HL-60 (cell line): ENCODE measurements around the gene EFCAB8.

ENCODE experiments used
- GABPA ChIP-seq: IDR thresholded peaks from 2 replicates; pipeline ENCODE4 v1.6.1; 2012; ENCODE audit warnings: low read depth
- POLR2AphosphoS5 ChIP-seq: IDR thresholded peaks from 2 replicates; pipeline ENCODE4 v1.6.1; 2012; ENCODE audit warnings: low read depth
- SPI1 ChIP-seq: IDR thresholded peaks from 2 replicates; pipeline ENCODE4 v1.6.1; 2012; ENCODE audit warnings: low read depth, mild to moderate bottlenecking, borderline replicate concordance
- TF ChIP-seq, protein P1 (sequence below): IDR thresholded peaks from one replicate; pipeline ENCODE4 v1.5.1; 2011; ENCODE audit warnings: low read length, control low read depth, inconsistent platforms; ENCODE audit not compliant: insufficient read depth
- TF ChIP-seq, protein P2 (sequence below): IDR thresholded peaks from 2 replicates; pipeline ENCODE4 v1.6.1; 2012; ENCODE audit warnings: low read depth; ENCODE audit not compliant: insufficient replicate concordance

DNA sequence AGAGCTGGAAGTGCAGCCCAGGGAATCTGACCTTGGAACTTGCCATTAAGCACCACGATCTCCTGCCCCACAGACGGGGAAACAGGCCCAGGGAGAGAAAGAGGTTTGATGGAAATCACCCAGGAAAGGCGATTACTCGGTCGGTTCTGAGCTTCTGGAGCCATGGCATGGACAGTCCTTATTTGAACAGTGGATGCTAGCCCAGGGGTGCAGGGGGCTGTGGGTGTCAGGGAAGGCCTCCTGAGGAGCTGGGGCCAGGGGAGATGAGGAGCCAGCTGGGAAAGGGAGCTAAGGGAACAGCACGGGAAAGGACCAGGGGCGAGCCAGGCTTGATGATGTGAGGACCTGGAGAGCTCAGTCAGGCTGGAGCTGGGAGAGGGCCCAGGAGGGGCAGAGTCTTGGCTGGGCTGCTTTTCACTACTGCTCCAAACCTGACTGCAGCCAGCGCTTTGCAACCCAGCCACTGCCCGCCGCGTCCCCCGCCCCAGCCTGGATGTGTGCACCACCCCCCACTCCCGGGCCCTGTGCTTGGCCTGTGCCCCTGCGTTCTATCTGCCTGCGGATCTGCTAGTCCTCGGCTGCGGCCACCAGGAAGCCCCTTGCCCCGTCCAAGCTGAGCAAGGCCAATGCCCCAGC lies 127.7 kb downstream of the EFCAB8 start:
- TF ChIP-seq, protein P1, sequence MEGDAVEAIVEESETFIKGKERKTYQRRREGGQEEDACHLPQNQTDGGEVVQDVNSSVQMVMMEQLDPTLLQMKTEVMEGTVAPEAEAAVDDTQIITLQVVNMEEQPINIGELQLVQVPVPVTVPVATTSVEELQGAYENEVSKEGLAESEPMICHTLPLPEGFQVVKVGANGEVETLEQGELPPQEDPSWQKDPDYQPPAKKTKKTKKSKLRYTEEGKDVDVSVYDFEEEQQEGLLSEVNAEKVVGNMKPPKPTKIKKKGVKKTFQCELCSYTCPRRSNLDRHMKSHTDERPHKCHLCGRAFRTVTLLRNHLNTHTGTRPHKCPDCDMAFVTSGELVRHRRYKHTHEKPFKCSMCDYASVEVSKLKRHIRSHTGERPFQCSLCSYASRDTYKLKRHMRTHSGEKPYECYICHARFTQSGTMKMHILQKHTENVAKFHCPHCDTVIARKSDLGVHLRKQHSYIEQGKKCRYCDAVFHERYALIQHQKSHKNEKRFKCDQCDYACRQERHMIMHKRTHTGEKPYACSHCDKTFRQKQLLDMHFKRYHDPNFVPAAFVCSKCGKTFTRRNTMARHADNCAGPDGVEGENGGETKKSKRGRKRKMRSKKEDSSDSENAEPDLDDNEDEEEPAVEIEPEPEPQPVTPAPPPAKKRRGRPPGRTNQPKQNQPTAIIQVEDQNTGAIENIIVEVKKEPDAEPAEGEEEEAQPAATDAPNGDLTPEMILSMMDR = no peak
- TF ChIP-seq POLR2AphosphoS5 = no peak
- TF ChIP-seq, protein P2, sequence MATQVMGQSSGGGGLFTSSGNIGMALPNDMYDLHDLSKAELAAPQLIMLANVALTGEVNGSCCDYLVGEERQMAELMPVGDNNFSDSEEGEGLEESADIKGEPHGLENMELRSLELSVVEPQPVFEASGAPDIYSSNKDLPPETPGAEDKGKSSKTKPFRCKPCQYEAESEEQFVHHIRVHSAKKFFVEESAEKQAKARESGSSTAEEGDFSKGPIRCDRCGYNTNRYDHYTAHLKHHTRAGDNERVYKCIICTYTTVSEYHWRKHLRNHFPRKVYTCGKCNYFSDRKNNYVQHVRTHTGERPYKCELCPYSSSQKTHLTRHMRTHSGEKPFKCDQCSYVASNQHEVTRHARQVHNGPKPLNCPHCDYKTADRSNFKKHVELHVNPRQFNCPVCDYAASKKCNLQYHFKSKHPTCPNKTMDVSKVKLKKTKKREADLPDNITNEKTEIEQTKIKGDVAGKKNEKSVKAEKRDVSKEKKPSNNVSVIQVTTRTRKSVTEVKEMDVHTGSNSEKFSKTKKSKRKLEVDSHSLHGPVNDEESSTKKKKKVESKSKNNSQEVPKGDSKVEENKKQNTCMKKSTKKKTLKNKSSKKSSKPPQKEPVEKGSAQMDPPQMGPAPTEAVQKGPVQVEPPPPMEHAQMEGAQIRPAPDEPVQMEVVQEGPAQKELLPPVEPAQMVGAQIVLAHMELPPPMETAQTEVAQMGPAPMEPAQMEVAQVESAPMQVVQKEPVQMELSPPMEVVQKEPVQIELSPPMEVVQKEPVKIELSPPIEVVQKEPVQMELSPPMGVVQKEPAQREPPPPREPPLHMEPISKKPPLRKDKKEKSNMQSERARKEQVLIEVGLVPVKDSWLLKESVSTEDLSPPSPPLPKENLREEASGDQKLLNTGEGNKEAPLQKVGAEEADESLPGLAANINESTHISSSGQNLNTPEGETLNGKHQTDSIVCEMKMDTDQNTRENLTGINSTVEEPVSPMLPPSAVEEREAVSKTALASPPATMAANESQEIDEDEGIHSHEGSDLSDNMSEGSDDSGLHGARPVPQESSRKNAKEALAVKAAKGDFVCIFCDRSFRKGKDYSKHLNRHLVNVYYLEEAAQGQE = no peak
- TF ChIP-seq GABPA = no peak
- no peak for TF ChIP-seq SPI1
